Fibroblast of peridontal ligament (primary cell): ENCODE data around the gene KRT78.
"Not testable (repeated sequence)": the region's sequence is repeated elsewhere in the genome, so short reads cannot be mapped to it uniquely, and the experiment has no call there.

ENCODE experiments used
- DNase-seq: peaks from one replicate; pipeline ENCODE4 v3.0.0-alpha.2; 2010; ENCODE audit errors: extremely low read depth

Gene KRT78

DNA sequence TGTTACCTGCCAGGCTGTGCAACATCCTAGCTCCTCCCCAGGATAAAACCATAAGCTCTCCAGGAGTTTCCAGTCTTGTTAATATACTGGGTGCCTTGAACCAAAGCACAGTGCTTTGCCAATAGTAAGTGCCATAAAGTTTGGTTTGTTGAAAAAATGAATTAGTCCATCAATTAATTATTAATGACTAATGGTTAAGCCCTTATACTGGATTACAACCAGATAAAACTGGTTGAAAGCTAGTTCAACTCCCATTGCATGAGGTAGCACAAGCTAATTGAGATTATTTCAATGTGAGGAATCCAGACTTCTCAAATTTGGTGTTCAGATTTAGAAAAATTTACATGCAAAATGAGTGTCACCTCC lies 51.3 kb downstream of the KRT78 start:
- DNase-seq: no peak

- no peak for DNase-seq
Measured at GRCh38 chr12:52796839-52797528, 51.8 kb downstream of the KRT78 start.

- DNase-seq: no peak
Measured at GRCh38 chr12:52796429-52796794, 52.4 kb downstream of the KRT78 start.

DNA sequence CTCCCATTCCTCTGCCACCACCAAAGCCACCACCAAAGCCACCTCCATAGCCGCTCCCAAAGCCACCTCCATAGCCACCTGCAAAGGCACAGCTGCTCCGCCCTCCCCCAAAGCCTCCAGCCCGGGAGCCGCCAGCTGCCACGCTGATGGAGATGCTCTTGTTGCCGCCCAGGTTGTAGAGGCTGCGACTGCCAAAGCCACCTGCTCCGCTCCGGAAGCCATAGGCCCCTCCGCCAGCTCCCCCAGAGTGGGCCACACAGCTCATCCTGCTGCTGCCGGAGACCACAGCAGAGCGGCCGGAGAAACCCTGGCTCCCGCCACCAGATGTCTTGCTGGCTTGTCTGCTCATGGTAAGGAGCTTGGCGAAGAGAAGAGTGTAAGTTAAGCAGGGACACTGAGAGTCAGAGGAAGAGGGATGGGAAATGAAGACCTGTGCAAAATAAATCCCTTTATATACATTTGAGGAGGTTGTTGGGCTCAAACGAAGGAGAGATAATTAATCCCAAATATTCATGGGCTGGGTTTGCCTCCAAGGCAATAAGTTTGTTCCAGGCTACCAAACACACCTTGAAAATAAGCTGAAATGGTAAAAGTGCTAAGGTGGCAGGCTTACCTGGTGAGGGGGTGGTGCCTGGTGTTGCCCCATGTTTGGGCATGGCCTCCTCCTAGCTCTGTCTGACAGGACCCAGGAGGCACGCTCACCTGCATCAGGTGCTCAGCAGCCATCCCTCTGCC lies 52.9 kb downstream of the KRT78 start, which contains the start of gene KRT3:
TSS of gene KRT3 (minus strand) at position 424 of the 735 bp plus-strand sequence. CDS start at position 349, 75 bp downstream.
- DNase-seq: no peak

DNA sequence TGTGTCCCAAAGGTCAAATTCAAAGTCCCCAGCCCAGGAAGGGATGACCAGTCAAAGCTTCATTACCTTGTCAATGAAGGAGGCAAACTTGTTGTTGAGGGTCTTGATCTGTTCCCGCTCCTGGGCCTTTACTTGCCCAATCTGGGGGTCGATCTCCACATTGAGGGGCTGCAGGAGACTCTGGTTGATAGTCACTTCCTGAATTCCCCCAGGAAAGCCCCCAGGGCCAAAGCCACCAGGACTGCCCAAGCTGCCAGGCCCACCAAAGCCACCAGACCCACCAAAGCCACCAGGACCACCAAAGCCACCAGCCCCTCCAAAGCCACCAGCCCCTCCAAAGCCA lies 53.5 kb downstream of the KRT78 start:
- DNase-seq: not testable (repeated sequence)

DNA sequence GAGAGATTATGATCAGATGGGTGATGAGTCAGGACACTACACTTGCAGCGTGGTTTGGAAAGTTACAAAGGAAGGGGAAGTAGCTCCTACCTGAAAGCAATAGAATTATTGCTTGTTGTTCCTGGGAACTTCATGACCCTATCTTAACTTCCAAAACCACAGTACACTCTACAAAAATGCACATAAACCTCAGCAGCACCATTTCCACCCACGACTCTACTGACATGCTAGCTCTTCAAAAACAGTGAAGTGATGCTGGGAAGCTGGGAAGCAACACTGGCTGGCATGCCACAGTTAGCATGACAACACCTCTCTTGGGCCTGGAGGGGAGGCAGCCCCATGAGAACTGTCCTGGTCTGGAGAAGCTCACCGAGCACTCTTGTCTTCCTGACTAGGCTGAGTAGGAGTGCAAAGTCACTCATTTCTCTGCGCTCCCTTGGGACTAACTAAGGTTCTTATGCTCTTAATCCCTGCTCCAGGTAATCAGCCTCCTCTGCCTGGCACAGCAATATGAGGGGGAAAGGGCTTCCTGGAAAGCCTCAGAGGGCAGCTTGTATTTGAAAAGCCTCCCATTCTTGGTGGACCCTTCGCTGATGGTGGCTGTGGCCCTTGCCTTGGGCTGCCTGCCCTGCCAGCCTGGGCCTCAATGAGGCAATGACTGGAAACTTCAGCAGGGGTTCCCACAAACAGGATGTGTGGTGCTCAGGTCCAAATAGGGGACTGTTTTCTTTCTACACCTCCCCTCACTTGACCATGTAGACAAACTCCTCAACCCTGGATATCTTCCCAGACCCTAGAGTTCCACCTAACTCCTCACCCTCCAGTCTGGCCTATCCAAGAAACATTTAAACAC lies 54.1 kb downstream of the KRT78 start:
- DNase-seq: no peak

- no peak for DNase-seq
Measured at GRCh38 chr12:52792185-52793029, 56.4 kb downstream of the KRT78 start.

DNA sequence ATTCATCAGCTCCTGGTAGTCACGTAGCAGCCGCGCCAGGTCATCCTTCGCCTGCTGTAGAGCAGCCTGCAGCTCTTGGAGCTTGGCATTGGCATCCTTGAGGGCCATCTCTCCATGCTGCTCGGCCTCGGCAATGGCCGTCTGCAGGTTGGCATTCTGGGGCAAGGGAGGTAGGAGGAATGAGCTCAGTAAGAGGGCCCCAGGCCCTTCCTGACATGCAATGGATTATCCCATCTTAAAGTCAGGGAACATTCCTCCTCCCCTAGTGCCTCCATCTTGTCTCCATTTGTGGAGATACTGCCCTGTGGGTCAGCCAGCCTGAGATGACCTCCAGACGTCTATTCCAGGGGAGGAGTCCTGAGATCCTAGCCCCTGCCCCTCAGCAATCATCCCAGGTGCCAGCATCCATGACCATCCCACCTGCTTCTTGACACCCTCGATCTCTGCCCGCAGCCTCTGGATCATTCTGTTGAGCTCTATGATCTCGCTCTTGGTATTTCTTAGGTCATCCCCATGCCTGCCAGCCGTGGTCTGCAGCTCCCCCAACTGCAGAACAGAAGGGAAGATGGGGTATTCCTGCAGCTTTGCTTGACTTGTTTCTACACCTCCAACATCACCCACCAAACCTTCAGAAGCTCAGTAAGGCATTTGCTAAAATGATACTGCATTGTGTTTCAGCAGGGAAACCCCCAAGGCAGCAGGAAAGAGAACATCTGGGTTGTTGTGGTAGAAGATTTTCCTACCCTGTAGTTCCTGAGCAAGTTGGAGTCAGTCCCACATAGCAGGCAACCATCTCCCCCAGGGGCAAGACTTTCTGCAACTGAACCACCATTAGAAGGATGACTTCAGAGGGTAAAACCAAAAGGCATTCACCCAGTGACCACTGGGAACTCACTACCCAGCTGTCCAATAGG lies 57.3 kb downstream of the KRT78 start:
- DNase-seq: no peak

GRCh38 chr12:52790427-52791270 lies 58.1 kb downstream of the KRT78 start:
- DNase-seq: no peak

DNA sequence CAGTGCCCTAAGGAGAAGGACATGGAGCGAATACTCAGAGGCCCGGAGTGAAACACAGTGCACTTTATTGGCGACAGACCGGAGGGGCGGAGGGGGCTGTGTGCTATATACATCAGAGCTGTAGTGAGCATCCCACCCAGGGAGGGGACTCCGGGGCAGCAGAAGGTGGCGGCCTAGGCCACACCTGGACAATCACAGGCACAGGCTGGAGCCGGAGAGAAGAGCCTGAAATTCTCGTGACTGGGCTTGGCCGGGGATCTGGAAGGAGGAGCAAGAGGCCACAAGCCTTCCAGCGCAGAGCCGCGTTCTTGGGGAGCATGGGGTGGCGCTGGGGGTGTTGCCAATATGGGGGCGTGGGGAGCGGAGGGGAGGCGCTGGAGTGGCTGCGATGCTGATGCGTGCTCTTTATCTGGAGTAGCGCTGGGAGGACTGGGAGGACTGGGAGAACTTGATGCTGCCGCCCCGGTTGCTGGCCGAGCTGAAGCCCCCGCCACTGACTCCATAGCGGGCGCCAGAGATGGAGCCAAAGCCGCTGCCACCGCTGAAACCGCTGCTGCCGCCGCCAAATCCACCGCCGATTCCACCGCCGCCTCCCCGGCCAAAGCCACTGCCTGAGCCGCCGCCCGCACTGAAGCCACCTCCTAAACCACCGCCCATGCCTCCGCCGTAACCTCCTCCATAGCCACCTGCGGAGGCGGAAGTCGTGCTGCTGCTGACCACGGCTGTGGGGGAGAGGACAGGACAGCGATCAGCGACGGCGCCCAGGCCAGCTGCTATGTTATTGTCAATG lies 59.0 kb downstream of the KRT78 start:
- DNase-seq: no peak

DNA sequence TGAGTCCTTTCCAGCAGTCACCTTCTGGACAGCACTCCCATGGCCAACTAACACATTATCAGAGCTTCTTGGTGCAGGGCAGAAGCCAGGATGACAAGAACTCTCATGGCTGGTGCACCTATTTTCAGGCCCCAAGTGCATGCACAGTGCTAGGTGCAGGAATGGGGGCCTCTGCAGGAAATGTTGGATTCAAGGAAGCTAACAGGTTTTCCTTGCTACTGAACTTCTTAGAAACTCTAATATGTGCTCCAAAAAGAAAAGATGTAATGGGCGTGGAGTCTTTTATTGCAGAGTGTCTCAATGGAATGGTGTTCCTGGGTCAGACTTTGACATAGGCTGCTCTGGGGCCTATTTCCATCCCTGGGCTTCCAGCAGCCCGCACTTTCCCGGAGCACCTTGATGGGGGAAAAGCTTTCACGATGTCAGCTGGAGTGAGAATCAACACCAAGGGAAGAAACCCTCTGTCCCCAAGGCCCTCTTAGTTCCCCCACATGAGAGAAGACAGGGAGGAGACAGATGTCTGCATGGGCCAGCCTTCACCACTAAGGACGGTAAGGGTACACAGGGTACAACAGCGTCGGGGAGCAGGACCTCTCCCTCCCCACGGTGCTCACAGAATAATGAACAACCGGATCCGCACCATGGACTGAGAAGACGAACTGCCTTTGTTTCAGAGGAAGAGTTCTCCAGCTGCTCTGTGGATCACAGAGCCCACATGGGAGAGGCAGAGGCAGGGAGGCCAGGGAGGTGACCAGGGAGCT lies 59.7 kb downstream of the KRT78 start:
- DNase-seq: no peak

- DNase-seq: no peak
Measured at GRCh38 chr12:52788192-52788875, 60.5 kb downstream of the KRT78 start.
